Measurements from ENCODE around the gene MIGA2. TPM values are rescaled to one million over a fixed set of nuclear protein-coding genes. Genes with fewer than 3 reads are reported as not detected.
A peak's percentile ranks its signal among the peaks of the same experiment; 100 is the strongest.

The MIGA2 gene
- total RNA-seq, 1 donor from 2014 or later, result 27.5 TPM

GRCh38 chr9:129089246-129089645 lies 52.8 kb downstream of the MIGA2 start:
- DNase-seq (ENCODE audit: extremely low spot score, unreplicated experiment), result no peak
- Mint-ChIP-seq H3K9me3 (ENCODE audit: unreplicated experiment) (no peaks in the 10 kb centered on the region), H3K4me1 (ENCODE audit: unreplicated experiment) (peaks cover 2% of the 10 kb centered on the region)

DNA sequence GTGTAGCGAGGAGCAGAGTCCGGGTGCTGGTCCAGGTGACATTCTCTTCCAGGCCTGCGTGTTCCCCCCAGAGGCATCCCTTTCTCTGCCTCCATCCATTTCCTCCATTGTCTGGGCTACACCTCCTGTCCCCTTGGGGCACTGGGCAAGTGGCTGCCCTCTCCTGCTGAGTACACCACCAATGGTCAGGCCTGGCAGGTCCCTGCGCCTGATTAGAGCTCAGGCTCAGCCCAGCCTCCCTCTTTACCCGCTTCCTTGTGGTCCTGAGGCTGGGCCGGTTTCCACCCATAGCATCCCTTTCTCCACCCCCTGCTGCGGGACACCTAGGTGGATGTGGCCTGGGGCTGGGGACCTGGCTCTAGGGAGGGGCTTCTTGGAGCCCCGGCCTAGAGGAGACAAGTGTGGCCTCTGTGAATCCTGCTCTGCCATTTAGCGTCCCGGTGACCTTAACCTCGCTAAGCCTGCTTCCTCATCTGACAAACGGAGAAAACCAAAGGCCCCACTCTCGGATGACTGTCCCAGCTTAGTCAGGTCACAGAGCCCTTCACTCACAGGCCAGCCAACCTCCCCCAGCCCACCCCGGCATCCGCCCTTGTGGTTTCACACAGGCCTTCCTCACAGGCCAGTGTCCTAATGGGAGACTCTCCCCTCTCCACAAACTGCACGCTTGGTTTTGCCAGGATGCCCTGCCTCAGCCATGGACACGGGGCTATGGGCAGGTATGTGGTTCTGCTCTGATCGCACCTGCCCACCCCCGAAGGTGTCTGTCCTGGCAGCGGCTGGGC lies 57.4 kb downstream of the MIGA2 start:
- Mint-ChIP-seq H3K4me3 (ENCODE audit: unreplicated experiment) (no peak overlapping the region), H3K4me1 (ENCODE audit: unreplicated experiment) (peaks cover 2% of the 10 kb centered on the region), H3K27me3 (ENCODE audit: unreplicated experiment) (no peaks in the 10 kb centered on the region), H3K9me3 (ENCODE audit: unreplicated experiment) (no peaks in the 10 kb centered on the region), H3K36me3 (ENCODE audit: unreplicated experiment) (peaks cover 23% of the 10 kb centered on the region), H3K27ac (ENCODE audit: unreplicated experiment) (peak overlapping the region; percentile 55)
- no peak for DNase-seq (ENCODE audit: extremely low spot score, unreplicated experiment)
- TF ChIP-seq CTCF (IDR thresholded peaks at IDR 0.05), result no peak

More at GRCh38 chr9:129089246-129089645, 52.8 kb downstream of the MIGA2 start:
- no peak for TF ChIP-seq CTCF (IDR thresholded peaks at IDR 0.05)
- Mint-ChIP-seq H3K36me3 (ENCODE audit: unreplicated experiment) (peaks cover 7% of the 10 kb centered on the region), H3K27me3 (ENCODE audit: unreplicated experiment) (no peaks in the 10 kb centered on the region), H3K27ac (ENCODE audit: unreplicated experiment) (no peak overlapping the region), H3K4me3 (ENCODE audit: unreplicated experiment) (no peak overlapping the region)

DNA sequence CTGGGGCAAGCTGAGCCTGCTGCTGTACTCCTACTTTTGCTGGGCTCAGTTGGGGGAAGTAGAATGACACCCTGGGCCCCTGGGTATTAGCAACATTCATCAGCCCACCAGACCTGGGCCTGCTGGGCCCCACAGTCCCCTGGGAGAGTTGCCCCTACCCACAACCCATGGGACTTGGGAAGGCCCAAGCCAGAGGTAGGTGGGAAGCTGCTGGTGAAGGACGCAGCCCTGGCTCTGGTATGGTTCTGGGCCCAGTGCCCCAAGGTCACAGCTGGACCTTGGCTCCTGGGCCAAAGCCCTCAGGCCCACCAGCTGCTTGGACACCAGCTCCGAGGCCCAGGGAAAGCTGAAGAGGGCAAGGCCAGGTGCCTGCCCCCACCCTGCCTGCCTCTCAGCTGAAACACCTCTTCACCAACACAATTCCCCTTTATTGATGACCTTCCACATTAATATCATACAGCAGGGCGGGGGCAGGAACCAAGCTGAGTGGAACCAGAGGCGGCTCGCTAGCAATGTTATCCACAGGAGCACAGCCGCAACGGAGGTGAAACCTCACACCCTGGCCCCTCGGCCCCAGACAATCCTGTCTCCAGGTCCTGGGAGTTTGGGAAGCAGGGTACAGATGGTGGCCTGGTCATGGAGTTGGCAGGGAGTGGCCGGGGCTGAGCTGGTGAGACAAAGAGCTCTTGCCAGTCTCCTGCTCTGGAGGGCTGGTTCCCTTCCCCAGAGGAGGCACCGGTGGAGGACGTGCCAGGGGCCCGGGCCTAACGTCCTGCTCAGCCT lies 58.2 kb downstream of the MIGA2 start:
- H3K4me1 Mint-ChIP-seq (ENCODE audit: unreplicated experiment), result peaks cover 2% of the 10 kb centered on the region
- no peak for DNase-seq (ENCODE audit: extremely low spot score, unreplicated experiment)
- no peak overlapping the region for H3K4me3 Mint-ChIP-seq (ENCODE audit: unreplicated experiment)
- no peaks in the 10 kb centered on the region for H3K9me3 Mint-ChIP-seq (ENCODE audit: unreplicated experiment)
- peaks cover 23% of the 10 kb centered on the region for H3K36me3 Mint-ChIP-seq (ENCODE audit: unreplicated experiment)
- H3K27me3 Mint-ChIP-seq (ENCODE audit: unreplicated experiment), result no peaks in the 10 kb centered on the region
- TF ChIP-seq CTCF (IDR thresholded peaks at IDR 0.05), result no peak
- H3K27ac Mint-ChIP-seq (ENCODE audit: unreplicated experiment), result no peak overlapping the region

DNA sequence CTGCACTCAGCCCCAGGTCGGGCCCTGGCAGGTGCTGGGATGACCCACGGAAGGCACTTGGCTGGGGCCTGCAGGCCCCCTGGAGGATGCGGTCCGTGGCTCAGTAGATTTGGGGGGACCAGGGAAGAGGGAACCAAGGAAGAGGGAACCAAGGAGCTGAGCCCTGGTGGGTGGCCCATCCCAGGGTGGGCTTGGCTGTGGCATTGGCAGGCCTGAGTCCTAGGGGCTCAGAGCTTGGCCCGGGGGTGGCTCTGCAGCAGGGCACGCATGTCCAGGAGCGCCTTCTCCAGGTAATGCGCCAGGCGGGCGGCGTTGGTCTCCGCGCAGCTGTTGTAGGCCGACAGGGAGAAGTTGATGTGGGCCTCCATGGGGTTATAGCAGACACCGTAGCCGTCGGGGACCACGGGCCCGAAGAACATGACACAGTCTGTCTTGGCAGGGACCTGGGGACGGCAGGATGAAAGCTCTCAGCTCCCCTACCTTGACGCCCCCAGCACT lies 58.8 kb downstream of the MIGA2 start:
- Mint-ChIP-seq H3K9me3 (ENCODE audit: unreplicated experiment) (no peaks in the 10 kb centered on the region), H3K36me3 (ENCODE audit: unreplicated experiment) (peaks cover 20% of the 10 kb centered on the region), H3K27me3 (ENCODE audit: unreplicated experiment) (no peaks in the 10 kb centered on the region), H3K4me1 (ENCODE audit: unreplicated experiment) (peaks cover 1% of the 10 kb centered on the region), H3K27ac (ENCODE audit: unreplicated experiment) (no peak overlapping the region), H3K4me3 (ENCODE audit: unreplicated experiment) (no peak overlapping the region)
- no peak for TF ChIP-seq CTCF (IDR thresholded peaks at IDR 0.05)
- no peak for DNase-seq (ENCODE audit: extremely low spot score, unreplicated experiment)

DNA sequence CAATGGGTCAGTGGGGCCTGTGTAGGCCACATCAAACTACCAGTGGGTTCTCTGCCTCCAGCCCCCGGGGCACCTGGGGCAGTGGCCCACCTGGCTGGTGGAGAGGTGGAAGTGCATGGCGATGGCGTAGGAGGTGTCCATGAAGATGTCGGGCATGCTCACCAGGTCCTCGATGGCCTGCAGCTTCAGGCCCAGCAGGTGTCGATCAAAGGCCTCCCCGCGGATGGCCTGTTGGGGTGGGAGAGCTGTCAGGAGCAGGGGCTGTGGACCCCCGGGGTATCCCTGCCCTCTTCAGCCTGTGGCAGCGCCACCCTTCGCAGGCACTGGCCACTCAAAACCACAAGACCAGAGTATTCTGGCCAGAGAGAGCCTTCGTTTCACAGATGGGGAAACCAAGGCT lies 59.5 kb downstream of the MIGA2 start:
- no peak overlapping the region for H3K4me3 Mint-ChIP-seq (ENCODE audit: unreplicated experiment)
- H3K36me3 Mint-ChIP-seq (ENCODE audit: unreplicated experiment), result peaks cover 17% of the 10 kb centered on the region
- no peak overlapping the region for H3K27ac Mint-ChIP-seq (ENCODE audit: unreplicated experiment)
- no peaks in the 10 kb centered on the region for H3K4me1 Mint-ChIP-seq (ENCODE audit: unreplicated experiment)
- no peak for TF ChIP-seq CTCF (IDR thresholded peaks at IDR 0.05)
- no peak for DNase-seq (ENCODE audit: extremely low spot score, unreplicated experiment)
- H3K9me3 Mint-ChIP-seq (ENCODE audit: unreplicated experiment), result no peaks in the 10 kb centered on the region
- H3K27me3 Mint-ChIP-seq (ENCODE audit: unreplicated experiment), result no peaks in the 10 kb centered on the region

Data from osteocyte (in vitro differentiated cells).